SK-N-DZ (cell line): ENCODE data around the gene MTG1.
"Not testable (repeated sequence)": the region's sequence is repeated elsewhere in the genome, so short reads cannot be mapped to it uniquely, and the experiment has no call there.

ENCODE experiments used
- DNase-seq: peaks from one replicate; pipeline ENCODE4 v3.0.0-alpha.2; 2015; ENCODE audit warnings: low spot score

Gene MTG1

GRCh38 chr10:133400624-133401424, 6.9 kb downstream of the MTG1 start:
- DNase-seq = no peak

GRCh38 chr10:133401500-133401899, 7.5 kb downstream of the MTG1 start:
- no peak for DNase-seq

DNA sequence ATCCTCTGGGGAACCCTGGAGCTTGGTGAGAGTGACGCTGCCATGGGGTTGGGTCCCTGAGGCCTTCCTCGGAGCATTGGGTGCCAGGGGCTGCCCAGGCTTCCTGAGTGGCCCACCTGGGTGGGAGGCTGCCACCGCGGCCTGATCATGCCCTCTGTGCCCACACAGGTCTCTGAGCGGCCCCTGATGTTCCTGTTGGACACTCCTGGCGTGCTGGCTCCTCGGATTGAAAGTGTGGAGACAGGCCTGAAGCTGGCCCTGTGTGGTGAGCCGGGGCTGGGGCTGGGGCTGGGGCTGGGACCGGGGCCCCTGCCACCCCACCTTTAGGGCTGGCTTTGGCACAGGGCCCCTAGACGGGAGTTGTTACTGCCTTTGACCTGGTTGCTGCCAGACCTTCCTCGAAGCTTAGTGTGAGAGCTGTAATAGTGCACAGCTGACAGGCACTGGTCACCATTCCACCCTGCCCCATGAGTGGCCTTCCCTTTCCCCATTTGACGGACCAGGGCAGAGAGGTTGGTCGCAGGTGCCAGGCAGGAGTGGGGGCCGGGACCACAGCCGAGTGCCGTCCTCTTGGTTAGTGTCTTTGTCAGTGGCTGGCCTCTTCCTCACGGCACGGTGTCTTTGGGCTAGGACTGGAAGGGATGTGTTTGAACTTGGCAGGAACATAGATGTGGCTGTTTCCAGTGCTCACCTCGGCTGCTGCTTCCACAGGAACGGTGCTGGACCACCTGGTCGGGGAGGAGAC, 8.2 kb downstream of the MTG1 start:
- no peak for DNase-seq

- DNase-seq = no peak
Observed at GRCh38 chr10:133403359-133403758, 9.4 kb downstream of the MTG1 start.

- DNase-seq = no peak
Observed at GRCh38 chr10:133403784-133404183, 9.8 kb downstream of the MTG1 start.

GRCh38 chr10:133405272-133405671, 11.3 kb downstream of the MTG1 start:
- DNase-seq = no peak

DNA sequence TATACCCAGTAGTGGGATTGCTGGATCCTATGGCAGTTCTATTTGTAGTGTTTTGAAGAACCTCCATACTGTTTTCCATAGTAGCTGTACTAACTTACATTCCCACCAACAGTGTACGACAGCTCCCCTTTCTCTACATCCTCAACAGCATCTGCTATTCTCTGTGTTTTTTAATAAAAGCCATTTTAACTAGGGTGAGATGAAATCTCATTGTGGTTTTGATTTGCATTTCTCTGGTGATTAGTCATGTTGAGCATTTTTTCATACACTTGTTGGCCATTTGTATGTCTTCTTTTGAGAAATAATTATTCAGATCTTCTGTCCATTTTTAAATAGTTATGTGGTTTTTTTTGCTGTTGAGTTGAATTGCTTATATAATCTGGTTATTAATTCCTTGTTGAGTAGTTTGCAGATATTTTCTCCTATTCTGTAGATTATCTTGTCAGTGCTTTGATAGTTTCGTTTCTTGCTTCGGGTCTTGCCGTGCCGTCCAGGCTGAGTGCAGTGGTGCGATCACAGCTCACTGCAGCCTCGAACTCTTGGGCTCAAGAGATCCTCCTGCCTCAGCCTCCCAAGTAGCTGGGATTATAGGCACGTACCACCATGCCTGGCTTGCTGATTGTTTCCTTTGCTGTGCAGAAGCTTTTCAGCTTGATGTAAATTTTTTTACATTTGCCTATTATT, 12.0 kb downstream of the MTG1 start:
- no peak for DNase-seq

GRCh38 chr10:133411523-133412380, 17.8 kb downstream of the MTG1 start:
- DNase-seq = no peak

GRCh38 chr10:133412381-133412711, 18.4 kb downstream of the MTG1 start:
- no peak for DNase-seq

GRCh38 chr10:133414401-133414800, 20.4 kb downstream of the MTG1 start:
- not testable (repeated sequence) for DNase-seq

DNA sequence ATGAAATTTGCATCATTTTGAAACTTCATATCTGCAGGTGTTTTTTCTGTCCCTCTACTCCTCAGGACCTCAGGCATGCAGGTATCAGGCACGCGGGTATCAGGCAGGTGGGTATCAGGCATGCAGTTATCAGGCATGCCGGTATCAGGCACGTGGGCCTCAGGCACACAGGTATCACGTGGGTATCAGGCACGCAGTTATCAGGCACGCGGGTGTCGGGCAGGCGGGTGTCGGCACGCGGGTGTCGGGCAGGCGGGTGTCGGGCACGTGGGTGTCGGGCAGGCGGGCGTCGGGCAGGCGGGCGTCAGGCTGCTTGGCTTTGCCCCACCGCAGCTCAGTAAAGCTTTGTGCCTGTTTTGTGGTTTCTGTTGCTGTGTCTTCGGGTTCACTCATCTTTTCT, 21.8 kb downstream of the MTG1 start:
- DNase-seq = no peak

GRCh38 chr10:133418289-133418993, 24.5 kb downstream of the MTG1 start:
- no peak for DNase-seq

DNA sequence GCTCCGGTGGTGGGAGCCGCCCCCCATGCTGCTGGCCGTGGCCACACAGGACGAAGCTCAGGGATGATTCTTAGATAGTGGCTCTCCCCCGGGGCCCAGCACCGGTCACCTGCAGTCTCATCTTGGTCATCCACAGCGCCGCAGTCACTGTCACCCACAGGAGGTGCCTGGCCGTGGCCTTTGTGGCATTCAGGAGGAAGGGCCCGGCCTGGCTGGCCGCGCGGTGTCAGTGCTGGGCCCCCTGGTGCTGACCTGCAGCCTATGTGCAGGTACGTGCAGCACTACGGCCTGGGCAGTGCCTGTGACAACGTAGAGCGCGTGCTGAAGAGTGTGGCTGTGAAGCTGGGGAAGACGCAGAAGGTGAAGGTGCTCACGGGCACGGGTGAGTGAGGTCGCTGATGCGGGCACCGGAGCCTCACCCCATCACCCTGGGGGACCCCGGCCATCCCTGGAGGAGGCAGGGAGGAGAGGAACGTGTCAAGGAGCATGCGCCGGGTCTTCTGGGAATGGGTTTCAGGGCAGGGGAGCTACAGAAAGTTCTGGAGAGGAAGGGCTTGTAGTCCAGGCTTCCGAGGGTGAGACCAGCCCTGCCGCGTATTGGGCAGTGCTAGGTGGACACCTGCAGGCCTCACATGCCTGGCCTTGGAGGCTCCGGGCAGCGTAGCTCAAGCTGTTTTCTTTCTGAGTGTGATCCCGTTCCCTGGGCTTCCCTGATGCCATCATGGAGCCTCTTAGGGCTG, 25.4 kb downstream of the MTG1 start:
- no peak for DNase-seq

- no peak for DNase-seq
Observed at GRCh38 chr10:133420028-133420427, 26.1 kb downstream of the MTG1 start.

DNA sequence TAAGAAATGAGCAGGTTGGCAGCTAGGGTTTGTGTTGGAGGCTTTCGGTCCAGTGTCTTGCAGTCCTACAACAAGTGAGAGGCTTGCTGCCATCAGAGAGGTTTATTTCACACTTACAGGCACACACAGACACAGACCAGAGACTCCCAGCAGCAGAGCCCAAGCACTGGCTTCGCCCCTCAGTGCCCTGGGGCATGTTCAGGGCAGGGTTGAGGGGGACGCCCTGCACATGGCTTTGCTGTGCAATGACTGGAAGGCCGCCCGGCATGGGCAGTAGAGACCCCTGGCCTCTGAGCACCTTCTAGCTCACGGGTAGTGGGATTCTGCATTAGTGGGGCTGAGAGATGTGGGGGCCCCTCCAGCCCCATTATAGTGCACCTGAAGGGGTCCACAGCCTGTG, 26.6 kb downstream of the MTG1 start:
- DNase-seq = no peak

DNA sequence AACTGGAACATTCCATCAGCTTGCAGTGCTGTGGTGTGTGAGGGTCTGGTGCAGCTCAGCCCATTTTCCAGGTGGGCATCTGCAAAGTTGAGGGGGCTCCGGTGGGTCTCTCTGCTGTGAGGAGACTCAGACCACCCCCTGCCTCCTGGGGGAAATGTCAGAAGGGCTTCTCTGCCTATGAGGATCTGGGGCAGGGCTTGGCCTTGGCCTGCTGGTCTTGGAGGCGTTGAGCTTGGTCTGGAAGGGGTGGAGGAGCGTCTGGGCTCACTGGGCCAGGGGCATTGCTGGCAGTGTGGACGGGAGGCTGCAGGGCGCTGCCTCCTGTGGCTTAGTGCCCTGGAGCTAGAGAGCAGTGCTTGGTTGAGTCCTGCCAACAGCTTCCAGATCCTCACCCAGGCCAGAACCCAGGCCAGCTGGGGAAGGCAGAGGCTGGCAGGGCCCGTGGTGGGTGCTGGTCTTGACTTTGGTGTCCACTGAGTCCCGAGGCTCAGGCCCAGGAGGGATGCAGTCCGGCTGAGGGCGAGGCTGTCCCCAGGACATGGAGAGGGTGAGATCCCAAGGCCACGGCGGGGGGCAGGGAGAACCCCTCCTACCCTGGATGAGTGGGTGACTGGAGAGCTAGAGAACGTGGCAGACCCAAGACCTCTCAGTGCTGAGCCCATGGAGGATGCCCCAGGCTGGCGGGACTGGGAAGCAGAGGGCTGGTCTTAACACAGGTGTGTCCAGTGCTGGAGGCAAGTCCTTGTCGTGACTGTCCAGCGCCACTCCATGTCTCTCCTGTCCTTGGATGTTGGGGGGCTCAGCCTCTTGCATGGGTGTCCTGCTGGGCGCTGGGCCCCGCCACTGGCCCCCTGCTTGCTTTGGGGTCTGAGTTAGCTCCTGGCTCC, 27.6 kb downstream of the MTG1 start:
- DNase-seq = no peak

GRCh38 chr10:133422223-133422806, 28.4 kb downstream of the MTG1 start:
- no peak for DNase-seq

DNA sequence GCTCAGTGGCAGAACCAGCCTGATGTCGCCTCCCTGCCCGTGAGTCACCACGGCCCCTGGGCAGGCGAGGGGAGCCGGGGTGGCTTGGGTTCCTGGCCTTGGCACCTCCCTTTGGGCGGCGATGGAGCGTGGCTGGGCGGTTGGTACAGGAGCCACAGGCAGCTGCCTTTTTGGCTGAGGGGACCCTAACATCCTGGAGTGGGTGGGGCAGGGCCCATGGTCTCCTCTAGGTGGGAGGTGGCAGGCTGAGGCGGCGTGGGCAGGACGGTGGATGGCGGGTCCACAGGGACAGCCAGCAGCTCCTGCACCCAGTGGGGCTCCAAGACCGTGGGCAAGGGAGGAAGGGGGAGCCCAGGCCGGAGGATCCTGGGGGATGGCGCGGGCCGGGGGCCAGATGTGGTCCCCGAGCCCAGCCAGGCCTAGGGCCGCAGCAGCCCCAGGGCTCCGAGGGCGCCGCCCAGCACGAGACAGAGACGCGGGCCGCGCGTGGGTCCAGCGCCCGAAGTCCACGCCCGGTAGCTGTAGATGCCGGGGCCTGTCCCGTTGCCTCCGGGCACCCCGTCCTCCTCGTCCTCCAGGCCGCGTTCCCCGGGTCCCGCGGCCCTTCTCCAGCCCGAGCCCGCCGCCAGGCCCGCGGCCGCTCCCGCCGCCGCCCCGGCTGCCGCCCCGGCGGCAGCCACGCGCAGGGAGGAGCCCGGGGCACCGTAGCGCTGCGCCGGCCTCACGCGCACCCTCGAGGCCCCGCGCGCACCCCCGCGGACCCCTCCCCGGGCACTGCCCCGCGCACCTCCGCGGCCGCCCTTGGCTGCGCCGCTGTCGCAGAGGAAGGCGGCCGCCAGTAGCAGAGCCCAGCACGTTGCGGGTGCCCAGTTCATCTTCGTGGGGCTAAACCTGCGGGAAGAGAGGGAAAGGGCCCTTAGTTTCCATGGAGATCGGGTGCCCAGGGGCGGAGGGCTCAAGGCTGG, 29.1 kb downstream of the MTG1 start:
- no peak for DNase-seq
